Small intestine (tissue), 7 donors: ENCODE measurements around the gene DUSP5. TPM values are rescaled to one million over a fixed set of nuclear protein-coding genes. Genes with fewer than 3 reads are reported as not detected.

Experiments used
- DNase-seq, 2 donors: peaks; one replicate each; pipeline versions ENCODE4 v3.0.0 to v3.0.0-alpha.2; 2013
- FAIRE-seq: peaks from 2 replicates; lab custom pipeline; 2012; peaks lifted over from hg19 to GRCh38; lab: Jason Lieb, UNC
- H3K27ac ChIP-seq, 3 donors: one replicate each; pipeline ENCODE4 v1.5.1; 2013; ENCODE audit warnings: low read length in 2 of 3, mild to moderate bottlenecking in 2 of 3, control low read depth in 1 of 3, inconsistent platforms in 1 of 3, low read depth in 1 of 3, moderate library complexity in 1 of 3
- H3K27me3 ChIP-seq, 3 donors: one replicate each; pipeline ENCODE4 v1.6.1; 2013; ENCODE audit warnings: low read length in 3 of 3, inconsistent platforms in 1 of 3; ENCODE audit not compliant: control insufficient read depth in 3 of 3, insufficient read depth in 3 of 3
- H3K36me3 ChIP-seq, 3 donors: one replicate each; pipeline ENCODE4 v1.6.1; 2013; ENCODE audit warnings: low read length in 3 of 3, inconsistent platforms in 1 of 3, low read depth in 1 of 3, mild to moderate bottlenecking in 1 of 3, moderate library complexity in 1 of 3; ENCODE audit not compliant: control insufficient read depth in 3 of 3, insufficient read depth in 2 of 3
- H3K4me1 ChIP-seq, 3 donors: one replicate each; pipeline ENCODE4 v1.6.1; 2013; ENCODE audit warnings: low read length in 2 of 3, inconsistent platforms in 1 of 3, low read depth in 1 of 3, mild to moderate bottlenecking in 1 of 3, moderate library complexity in 1 of 3; ENCODE audit not compliant: control insufficient read depth in 3 of 3, insufficient read depth in 2 of 3
- H3K4me3 ChIP-seq, 3 donors: one replicate each; pipeline ENCODE4 v1.5.1; 2013; ENCODE audit warnings: low read length in 3 of 3, control low read depth in 1 of 3, inconsistent platforms in 1 of 3, low read depth in 1 of 3, mild to moderate bottlenecking in 1 of 3, moderate library complexity in 1 of 3
- H3K9me3 ChIP-seq, 2 donors: one replicate each; pipeline ENCODE4 v1.6.1; 2013; ENCODE audit warnings: low read depth in 1 of 2, low read length in 1 of 2; ENCODE audit not compliant: control insufficient read depth in 2 of 2, insufficient read depth in 1 of 2
- WGBS, 3 donors: extraction: QIAGEN DNeasy Blood & Tissue Kit; methylation state at CpG; one replicate each; pipeline ENCODE4 v1.1.7; 2013; 5-methylcytosine and 5-hydroxymethylcytosine counted together
- polyA plus RNA-seq, 4 donors: library from polyadenylated mRNA; stranded (reverse) in 3 of 4; unstranded in 1 of 4; fragments of 200-250 nt in 3 of 4; fragments of 120-200 nt in 1 of 4; gene quantifications; one replicate each; pipeline versions ENCODE4 v1.2.1 to v1.2.3, GENCODE V29; 2013
- donor health status: healthy with polysubstance abuse.
- donor health status: control.
- donor health status: control.
- donor health status: Bipolar disorder and iron deficiency.
- donor health status: healthy.

Gene DUSP5
- polyA plus RNA-seq, 4 donors: 8.3 to 41.9 (median 24.0) TPM

GRCh38 chr10:110493832-110494426 is 3.8 kb upstream of the DUSP5 start:
- FAIRE-seq: no peak
- H3K27me3 ChIP-seq: peaks cover 0 to 7% (median 0%) of the 10 kb centered on the region in 3 donors
- no peak for DNase-seq
- no peaks in the 10 kb centered on the region for H3K9me3 ChIP-seq
- H3K4me3 ChIP-seq: no peak overlapping the region
- no peaks in the 10 kb centered on the region for H3K36me3 ChIP-seq
- H3K4me1 ChIP-seq: peaks cover 0 to 17% (median 3%) of the 10 kb centered on the region in 3 donors
- no peak overlapping the region for H3K27ac ChIP-seq
- 80 to 86% (median 85%) methylated on average over 11 of the region's 11 CpGs for WGBS, 3 donors

- Histone ChIP-seq H3K36me3 (no peaks in the 10 kb centered on the region), H3K4me1 (peaks cover 0 to 20% (median 3%) of the 10 kb centered on the region in 3 donors), H3K9me3 (no peaks in the 10 kb centered on the region), H3K27ac (no peak overlapping the region), H3K27me3 (peaks cover 0 to 10% (median 0%) of the 10 kb centered on the region in 3 donors), H3K4me3 (no peak overlapping the region)
- DNase-seq (no peak), FAIRE-seq (no peak)
- WGBS, 3 donors: 70 to 84% (median 76%) methylated on average over 3 of the region's 3 CpGs
Observed at GRCh38 chr10:110494532-110494931, 3.2 kb upstream of the DUSP5 start.

DNA sequence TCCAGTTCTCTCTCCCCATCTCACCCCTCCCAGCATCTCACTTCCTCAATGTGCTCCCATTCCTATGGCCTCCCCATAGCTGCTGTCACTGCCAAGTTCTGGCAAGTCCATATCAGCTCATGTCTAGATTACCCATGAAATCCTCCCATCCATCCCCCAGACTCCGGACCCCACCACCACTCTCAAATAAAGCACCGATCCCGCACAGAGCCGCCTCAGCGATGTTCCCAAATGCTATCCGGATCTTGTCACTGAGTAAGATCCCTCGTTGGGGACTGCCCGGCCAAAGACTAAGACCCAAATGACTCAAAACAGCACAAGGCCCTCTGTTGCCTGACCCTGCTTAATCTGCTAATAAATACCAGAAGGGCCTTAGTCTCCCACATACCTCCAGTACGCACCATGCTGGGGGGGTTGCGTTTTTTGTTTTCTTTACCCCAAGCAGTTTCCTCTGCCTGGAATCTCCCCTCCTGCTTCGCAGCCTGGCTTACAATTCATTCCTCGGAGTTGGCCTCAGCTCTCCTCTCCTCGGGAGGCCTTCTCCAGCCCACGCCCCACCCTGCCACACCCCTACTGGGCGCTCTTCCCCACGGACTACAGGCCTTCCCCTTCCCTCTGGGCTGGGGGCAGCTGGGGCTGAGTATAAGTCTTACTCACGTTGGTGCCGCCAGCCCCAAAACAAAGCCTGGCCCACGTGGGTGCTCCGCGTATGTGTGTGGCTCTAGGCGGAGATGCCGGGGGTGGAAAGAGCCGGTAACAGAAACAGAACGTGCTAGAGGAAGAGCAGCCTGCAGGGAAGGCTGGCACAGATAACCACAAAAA is 1.8 kb upstream of the DUSP5 start:
- H3K4me3 ChIP-seq: peak overlapping the region in 2 of 3 donors; percentile 21 to 65
- FAIRE-seq (no peak), DNase-seq (peak; percentile 26 to 47)
- WGBS, 3 donors: 41 to 58% (median 51%) methylated on average over 25 of the region's 25 CpGs
- no peaks in the 10 kb centered on the region for H3K36me3 ChIP-seq
- H3K27me3 ChIP-seq: peaks cover 0 to 10% (median 0%) of the 10 kb centered on the region in 3 donors
- peak overlapping the region in 1 of 3 donors; percentile 32 for H3K27ac ChIP-seq
- H3K4me1 ChIP-seq: peaks cover 0 to 24% (median 6%) of the 10 kb centered on the region in 3 donors
- no peaks in the 10 kb centered on the region for H3K9me3 ChIP-seq

DNA sequence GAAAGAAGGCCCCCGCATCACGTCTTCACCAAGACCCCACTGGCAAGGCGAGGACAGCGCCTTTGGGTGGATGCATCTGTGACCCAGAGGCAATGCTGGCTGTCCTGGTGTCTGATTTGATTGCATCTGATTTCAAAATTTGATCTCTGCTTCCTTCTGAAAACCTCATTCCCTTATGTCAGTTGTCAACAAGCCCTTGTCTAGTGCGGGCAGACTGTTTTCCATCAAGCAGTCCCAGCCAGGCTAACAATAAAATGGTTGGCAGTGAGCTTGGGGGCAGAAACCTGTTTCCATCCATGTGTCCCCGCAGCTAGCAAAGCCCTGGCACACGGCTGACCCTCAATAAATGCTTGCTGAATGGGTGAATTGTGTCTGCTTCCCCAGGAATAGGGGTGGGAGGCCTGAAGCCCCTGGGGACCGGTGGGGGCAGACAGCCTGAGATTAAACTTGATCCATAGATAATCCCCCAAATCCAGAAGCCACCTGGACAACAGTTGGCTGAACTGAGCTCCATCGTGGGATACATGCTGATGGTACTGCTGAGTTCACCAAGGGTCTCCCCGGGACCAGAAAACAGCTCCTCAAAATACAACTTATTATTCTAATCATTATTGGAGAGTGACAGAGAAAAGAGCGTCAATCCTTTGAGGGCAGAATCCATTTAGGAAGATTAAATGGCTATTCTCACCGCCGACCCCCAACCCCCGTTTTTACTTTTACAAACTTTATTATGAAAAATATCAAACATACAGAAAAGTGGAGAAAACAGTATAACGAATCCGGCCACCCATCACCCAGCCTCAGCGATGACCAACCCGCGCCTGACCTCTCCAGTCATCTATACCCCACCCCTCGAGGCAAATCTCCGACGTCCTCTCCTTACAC is 912 bp upstream of the DUSP5 start:
- peak overlapping the region; percentile 18 to 83 (median 65) for H3K4me3 ChIP-seq
- H3K9me3 ChIP-seq: no peaks in the 10 kb centered on the region
- H3K4me1 ChIP-seq: peaks cover 3 to 32% (median 6%) of the 10 kb centered on the region in 3 donors
- H3K27ac ChIP-seq: peak overlapping the region; percentile 64 to 97 (median 86)
- DNase-seq (peak in 1 of 2 donors; percentile 36), FAIRE-seq (no peak)
- WGBS, 3 donors: 18 to 25% (median 23%) methylated on average over 22 of the region's 22 CpGs
- no peaks in the 10 kb centered on the region for H3K36me3 ChIP-seq
- H3K27me3 ChIP-seq: peaks cover 0 to 10% (median 0%) of the 10 kb centered on the region in 3 donors

DNA sequence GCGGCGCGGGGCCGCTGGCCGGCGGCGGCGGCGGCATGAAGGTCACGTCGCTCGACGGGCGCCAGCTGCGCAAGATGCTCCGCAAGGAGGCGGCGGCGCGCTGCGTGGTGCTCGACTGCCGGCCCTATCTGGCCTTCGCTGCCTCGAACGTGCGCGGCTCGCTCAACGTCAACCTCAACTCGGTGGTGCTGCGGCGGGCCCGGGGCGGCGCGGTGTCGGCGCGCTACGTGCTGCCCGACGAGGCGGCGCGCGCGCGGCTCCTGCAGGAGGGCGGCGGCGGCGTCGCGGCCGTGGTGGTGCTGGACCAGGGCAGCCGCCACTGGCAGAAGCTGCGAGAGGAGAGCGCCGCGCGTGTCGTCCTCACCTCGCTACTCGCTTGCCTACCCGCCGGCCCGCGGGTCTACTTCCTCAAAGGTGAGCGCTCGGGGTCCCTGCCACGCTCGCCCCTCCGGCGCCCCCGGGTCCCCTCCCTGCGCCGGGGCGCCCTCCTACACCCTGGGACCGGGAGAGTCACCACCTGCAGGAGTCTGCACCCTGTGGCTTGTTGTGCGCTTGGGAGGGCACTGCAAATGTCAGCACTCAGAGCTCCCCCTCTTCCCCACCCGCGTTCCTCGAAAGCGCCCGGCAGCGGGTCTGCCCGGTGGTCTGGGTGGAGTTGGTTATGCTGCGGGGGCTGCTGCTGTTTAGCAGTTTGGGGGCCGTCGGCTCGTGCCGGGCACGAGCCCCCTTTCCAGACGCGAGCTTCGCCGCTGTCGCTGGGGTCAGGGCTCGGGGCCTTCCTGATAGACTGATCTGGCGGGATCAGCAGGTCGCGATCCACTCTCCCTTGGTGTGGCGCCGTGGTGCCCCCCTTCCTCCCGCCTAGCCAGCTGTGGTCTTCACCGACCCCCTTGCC is 627 bp downstream of the DUSP5 start:
- FAIRE-seq (no peak), DNase-seq (peak; percentile 47 to 81)
- no peaks in the 10 kb centered on the region for H3K9me3 ChIP-seq
- 1 to 3% (median 2%) methylated on average over 47 to 107 of the region's 107 CpGs for WGBS, 3 donors
- H3K27me3 ChIP-seq: peaks cover 0 to 10% (median 0%) of the 10 kb centered on the region in 3 donors
- peak overlapping the region; percentile 46 to 83 (median 67) for H3K4me3 ChIP-seq
- peaks cover 6 to 48% (median 11%) of the 10 kb centered on the region in 3 donors for H3K4me1 ChIP-seq
- peaks cover 0 to 4% (median 3%) of the 10 kb centered on the region in 3 donors for H3K36me3 ChIP-seq
- H3K27ac ChIP-seq: peak overlapping the region; percentile 31 to 87 (median 81)

GRCh38 chr10:110498982-110499795 is 1.5 kb downstream of the DUSP5 start:
- Histone ChIP-seq H3K9me3 (no peaks in the 10 kb centered on the region), H3K27ac (peak overlapping the region; percentile 31 to 87 (median 81)), H3K4me3 (peak overlapping the region; percentile 46 to 83 (median 67)), H3K36me3 (peaks cover 0 to 6% (median 3%) of the 10 kb centered on the region in 3 donors), H3K27me3 (peaks cover 0 to 10% (median 0%) of the 10 kb centered on the region in 3 donors), H3K4me1 (peaks cover 12 to 56% (median 13%) of the 10 kb centered on the region in 3 donors)
- FAIRE-seq (no peak), DNase-seq (peak; percentile 52 to 65)
- 19 to 43% (median 22%) methylated on average over 21 of the region's 21 CpGs for WGBS, 3 donors
